HL-60 (cell line): ENCODE measurements around the gene PDE2A.

Source experiments
- DNase-seq, 2 experiments: peaks; one replicate each; pipeline ENCODE4 v3.0.0-alpha.2; 2010 to 2020; ENCODE audit warnings: low read depth in 1 of 2, low spot score in 1 of 2
- H3K27ac ChIP-seq: fragments of 250-450 bp; sonication (Bioruptor Pico); replicated peaks from 2 replicates; pipeline ENCODE4 v1.5.1; 2020; ENCODE audit warnings: mild to moderate bottlenecking, moderate library complexity
- H3K27me3 ChIP-seq: fragments of 250-450 bp; sonication (Bioruptor Pico); 2 replicates; pipeline ENCODE4 v1.5.1; 2021; ENCODE audit warnings: mild to moderate bottlenecking, moderate library complexity; ENCODE audit not compliant: insufficient read depth, poor library complexity, severe bottlenecking
- H3K4me3 ChIP-seq: replicated peaks from 2 replicates; pipeline ENCODE4 v1.5.1; 2011; ENCODE audit warnings: mild to moderate bottlenecking, control low read depth, low read length; ENCODE audit not compliant: insufficient read depth
- CTCF ChIP-seq: IDR thresholded peaks from one replicate; pipeline ENCODE4 v1.5.1; 2011; ENCODE audit warnings: low read length, control low read depth, inconsistent platforms; ENCODE audit not compliant: insufficient read depth
- GABPA ChIP-seq: IDR thresholded peaks from 2 replicates; pipeline ENCODE4 v1.6.1; 2012; ENCODE audit warnings: low read depth
- POLR2AphosphoS5 ChIP-seq: IDR thresholded peaks from 2 replicates; pipeline ENCODE4 v1.6.1; 2012; ENCODE audit warnings: low read depth
- REST ChIP-seq: IDR thresholded peaks from 2 replicates; pipeline ENCODE4 v1.6.1; 2012; ENCODE audit warnings: low read depth; ENCODE audit not compliant: insufficient replicate concordance
- SPI1 ChIP-seq: IDR thresholded peaks from 2 replicates; pipeline ENCODE4 v1.6.1; 2012; ENCODE audit warnings: low read depth, mild to moderate bottlenecking, borderline replicate concordance

Gene PDE2A

GRCh38 chr11:72707032-72707431 is 32.8 kb upstream of the PDE2A start:
- Histone ChIP-seq H3K4me3 (no peak overlapping the region), H3K27me3 (no peaks in the 10 kb centered on the region), H3K27ac (no peak overlapping the region)
- no peak for DNase-seq
- no peak for TF ChIP-seq CTCF
- TF ChIP-seq GABPA: no peak
- TF ChIP-seq POLR2AphosphoS5: no peak
- no peak for TF ChIP-seq SPI1
- no peak for TF ChIP-seq REST

GRCh38 chr11:72706579-72706978 is 32.4 kb upstream of the PDE2A start:
- Histone ChIP-seq H3K27ac (no peak overlapping the region), H3K27me3 (no peaks in the 10 kb centered on the region), H3K4me3 (no peak overlapping the region)
- no peak for TF ChIP-seq SPI1
- TF ChIP-seq CTCF: no peak
- no peak for TF ChIP-seq REST
- TF ChIP-seq GABPA: no peak
- TF ChIP-seq POLR2AphosphoS5: no peak
- no peak for DNase-seq

GRCh38 chr11:72705442-72706365 is 31.5 kb upstream of the PDE2A start:
- no peaks in the 10 kb centered on the region for H3K27me3 ChIP-seq
- no peak for TF ChIP-seq CTCF
- TF ChIP-seq SPI1: no peak
- no peak overlapping the region for H3K27ac ChIP-seq
- H3K4me3 ChIP-seq: no peak overlapping the region
- no peak for DNase-seq

- no peak for DNase-seq
- Histone ChIP-seq H3K4me3 (no peak overlapping the region), H3K27ac (no peak overlapping the region), H3K27me3 (no peaks in the 10 kb centered on the region)
- TF ChIP-seq REST (no peak), POLR2AphosphoS5 (no peak), GABPA (no peak), SPI1 (no peak), CTCF (no peak)
Observed at GRCh38 chr11:72704783-72705265, 30.6 kb upstream of the PDE2A start.
